Subcutaneous abdominal adipose tissue (tissue), 5 donors: ENCODE measurements around the gene TESK2.

ENCODE experiments used
- H3K27ac ChIP-seq: one replicate; pipeline ENCODE4 v1.7.0; 2013; ENCODE audit warnings: low read depth, mild to moderate bottlenecking, inconsistent platforms, low read length, moderate library complexity
- H3K27me3 ChIP-seq, 5 donors: one replicate each; pipeline ENCODE4 v1.7.0; 2013; ENCODE audit warnings: low read length in 5 of 5, inconsistent platforms in 1 of 5; ENCODE audit not compliant: control insufficient read depth in 5 of 5, insufficient read depth in 4 of 5
- H3K36me3 ChIP-seq, 5 donors: one replicate each; pipeline ENCODE4 v1.7.0; 2013; ENCODE audit warnings: low read length in 5 of 5; ENCODE audit not compliant: control insufficient read depth in 5 of 5, insufficient read depth in 5 of 5
- H3K4me1 ChIP-seq, 5 donors: one replicate each; pipeline ENCODE4 v1.7.0; 2013; ENCODE audit warnings: low read length in 5 of 5, mild to moderate bottlenecking in 3 of 5, moderate library complexity in 1 of 5; ENCODE audit not compliant: control insufficient read depth in 5 of 5, insufficient read depth in 5 of 5
- H3K4me3 ChIP-seq, 5 donors: one replicate each; pipeline ENCODE4 v1.7.0; 2013; ENCODE audit warnings: low read length in 5 of 5, low read depth in 1 of 5
- H3K9ac ChIP-seq, 5 donors: one replicate each; pipeline ENCODE4 v1.7.0; 2013; ENCODE audit warnings: low read length in 5 of 5, mild to moderate bottlenecking in 4 of 5, moderate library complexity in 3 of 5
- H3K9me3 ChIP-seq, 5 donors: one replicate each; pipeline ENCODE4 v1.7.0; 2013; ENCODE audit warnings: low read length in 5 of 5; ENCODE audit not compliant: control insufficient read depth in 5 of 5
- donor health status: healthy.
- donor health status: healthy.
- donor health status: healthy.
- donor health status: healthy.
- donor health status: healthy.

TESK2 gene

GRCh38 chr1:45319761-45320160, 171.2 kb downstream of the TESK2 start:
- Histone ChIP-seq H3K9me3 (no peaks in the 10 kb centered on the region), H3K27me3 (peaks cover 0 to 3% (median 0%) of the 10 kb centered on the region in 5 donors), H3K4me1 (no peaks in the 10 kb centered on the region), H3K27ac (no peak overlapping the region), H3K4me3 (no peak overlapping the region), H3K9ac (no peak overlapping the region), H3K36me3 (no peaks in the 10 kb centered on the region)

- H3K27ac ChIP-seq = no peak overlapping the region
Observed at GRCh38 chr1:45317166-45317565, 173.8 kb downstream of the TESK2 start.

GRCh38 chr1:45314266-45314665, 176.7 kb downstream of the TESK2 start:
- H3K27me3 ChIP-seq = peaks cover 0 to 3% (median 0%) of the 10 kb centered on the region in 5 donors
- H3K4me3 ChIP-seq = no peak overlapping the region
- no peak overlapping the region for H3K27ac ChIP-seq
- no peaks in the 10 kb centered on the region for H3K9me3 ChIP-seq
- H3K4me1 ChIP-seq = no peaks in the 10 kb centered on the region
- H3K36me3 ChIP-seq = no peaks in the 10 kb centered on the region
- H3K9ac ChIP-seq = no peak overlapping the region

More at GRCh38 chr1:45317166-45317565, 173.8 kb downstream of the TESK2 start:
- Histone ChIP-seq H3K9ac (no peak overlapping the region), H3K36me3 (no peaks in the 10 kb centered on the region), H3K4me3 (no peak overlapping the region), H3K9me3 (no peaks in the 10 kb centered on the region), H3K4me1 (no peaks in the 10 kb centered on the region), H3K27me3 (peaks cover 0 to 3% (median 0%) of the 10 kb centered on the region in 5 donors)

GRCh38 chr1:45306905-45307304, 184.1 kb downstream of the TESK2 start:
- H3K9me3 ChIP-seq = no peaks in the 10 kb centered on the region
- H3K27ac ChIP-seq = no peak overlapping the region

GRCh38 chr1:45306319-45306718, 184.6 kb downstream of the TESK2 start:
- H3K4me3 ChIP-seq = no peak overlapping the region

More at GRCh38 chr1:45306905-45307304, 184.1 kb downstream of the TESK2 start:
- no peak overlapping the region for H3K4me3 ChIP-seq
- H3K9ac ChIP-seq = no peak overlapping the region
- H3K36me3 ChIP-seq = no peaks in the 10 kb centered on the region
- H3K27me3 ChIP-seq = no peaks in the 10 kb centered on the region
- H3K4me1 ChIP-seq = peaks cover 0 to 18% (median 12%) of the 10 kb centered on the region in 5 donors

GRCh38 chr1:45305231-45305630, 185.7 kb downstream of the TESK2 start:
- Histone ChIP-seq H3K27ac (no peak overlapping the region), H3K9me3 (no peaks in the 10 kb centered on the region), H3K36me3 (no peaks in the 10 kb centered on the region), H3K4me3 (no peak overlapping the region), H3K27me3 (no peaks in the 10 kb centered on the region), H3K9ac (no peak overlapping the region), H3K4me1 (peaks cover 0 to 18% (median 12%) of the 10 kb centered on the region in 5 donors)

More at GRCh38 chr1:45306319-45306718, 184.6 kb downstream of the TESK2 start:
- H3K27ac ChIP-seq = no peak overlapping the region
- no peak overlapping the region for H3K9ac ChIP-seq
- no peaks in the 10 kb centered on the region for H3K9me3 ChIP-seq
- no peaks in the 10 kb centered on the region for H3K27me3 ChIP-seq
- no peaks in the 10 kb centered on the region for H3K36me3 ChIP-seq
- H3K4me1 ChIP-seq = peaks cover 0 to 18% (median 12%) of the 10 kb centered on the region in 5 donors

GRCh38 chr1:45304311-45305081, 186.5 kb downstream of the TESK2 start:
- Histone ChIP-seq H3K36me3 (no peaks in the 10 kb centered on the region), H3K27ac (peak overlapping the region; percentile 69), H3K4me3 (peak overlapping the region; percentile 82 to 91 (median 85)), H3K4me1 (peaks cover 0 to 18% (median 12%) of the 10 kb centered on the region in 5 donors), H3K27me3 (no peaks in the 10 kb centered on the region), H3K9me3 (no peaks in the 10 kb centered on the region), H3K9ac (peak overlapping the region in 4 of 5 donors; percentile 68 to 87 (median 80))

GRCh38 chr1:45303520-45304310, 187.2 kb downstream of the TESK2 start:
- Histone ChIP-seq H3K27ac (peak overlapping the region; percentile 69), H3K4me3 (peak overlapping the region; percentile 82 to 91 (median 85)), H3K36me3 (no peaks in the 10 kb centered on the region), H3K4me1 (peaks cover 0 to 18% (median 12%) of the 10 kb centered on the region in 5 donors), H3K9me3 (no peaks in the 10 kb centered on the region), H3K9ac (peak overlapping the region in 4 of 5 donors; percentile 75 to 87 (median 81)), H3K27me3 (no peaks in the 10 kb centered on the region)

- H3K9me3 ChIP-seq = no peaks in the 10 kb centered on the region
- peaks cover 0 to 18% (median 12%) of the 10 kb centered on the region in 5 donors for H3K4me1 ChIP-seq
- H3K36me3 ChIP-seq = no peaks in the 10 kb centered on the region
- no peak overlapping the region for H3K27ac ChIP-seq
- peak overlapping the region in 4 of 5 donors; percentile 59 to 81 (median 74) for H3K9ac ChIP-seq
- no peaks in the 10 kb centered on the region for H3K27me3 ChIP-seq
- peak overlapping the region; percentile 63 to 71 (median 71) for H3K4me3 ChIP-seq
Observed at GRCh38 chr1:45302505-45303150, 188.3 kb downstream of the TESK2 start.
